Activated T-cell treated with anti-CD3 and anti-CD28 coated beads, Interleukin-2, amount 50 U/mL, for 1 hour (primary cell): Measurements from ENCODE around the gene HSD17B1.
A peak's percentile ranks its signal among the peaks of the same experiment; 100 is the strongest.
"Not testable (repeated sequence)": the region's sequence is repeated elsewhere in the genome, so short reads cannot be mapped to it uniquely, and the experiment has no call there.

Experiments used
- DNase-seq: peaks from one replicate; pipeline ENCODE4 v3.0.0-alpha.2; 2020

The HSD17B1 gene

DNA sequence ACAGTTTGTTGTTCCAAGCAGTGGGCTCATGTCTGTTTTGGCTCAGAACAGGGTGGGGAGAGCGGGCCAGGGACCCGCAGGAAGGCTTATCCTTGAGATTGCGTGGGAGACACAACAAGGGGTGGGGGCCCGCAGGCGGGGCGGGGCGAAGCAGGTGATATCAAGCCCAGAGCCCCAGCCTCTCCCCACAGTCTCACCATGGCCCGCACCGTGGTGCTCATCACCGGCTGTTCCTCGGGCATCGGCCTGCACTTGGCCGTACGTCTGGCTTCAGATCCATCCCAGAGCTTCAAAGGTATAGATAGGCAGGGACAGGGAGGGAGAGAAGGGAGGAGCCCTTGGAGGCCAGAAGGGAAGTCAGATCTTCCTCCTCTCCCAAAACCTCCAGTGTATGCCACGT is at the start of gene HSD17B1:
Gene HSD17B1, plus strand, starts transcription at position 188 of the 400 bp plus-strand sequence. Its CDS starts 11 bp downstream, at position 199.
- not testable (repeated sequence) for DNase-seq

GRCh38 chr17:42502926-42503325 is 49.8 kb upstream of the HSD17B1 start:
- DNase-seq: no peak

GRCh38 chr17:42507671-42508070 is 45.1 kb upstream of the HSD17B1 start:
- no peak for DNase-seq

DNA sequence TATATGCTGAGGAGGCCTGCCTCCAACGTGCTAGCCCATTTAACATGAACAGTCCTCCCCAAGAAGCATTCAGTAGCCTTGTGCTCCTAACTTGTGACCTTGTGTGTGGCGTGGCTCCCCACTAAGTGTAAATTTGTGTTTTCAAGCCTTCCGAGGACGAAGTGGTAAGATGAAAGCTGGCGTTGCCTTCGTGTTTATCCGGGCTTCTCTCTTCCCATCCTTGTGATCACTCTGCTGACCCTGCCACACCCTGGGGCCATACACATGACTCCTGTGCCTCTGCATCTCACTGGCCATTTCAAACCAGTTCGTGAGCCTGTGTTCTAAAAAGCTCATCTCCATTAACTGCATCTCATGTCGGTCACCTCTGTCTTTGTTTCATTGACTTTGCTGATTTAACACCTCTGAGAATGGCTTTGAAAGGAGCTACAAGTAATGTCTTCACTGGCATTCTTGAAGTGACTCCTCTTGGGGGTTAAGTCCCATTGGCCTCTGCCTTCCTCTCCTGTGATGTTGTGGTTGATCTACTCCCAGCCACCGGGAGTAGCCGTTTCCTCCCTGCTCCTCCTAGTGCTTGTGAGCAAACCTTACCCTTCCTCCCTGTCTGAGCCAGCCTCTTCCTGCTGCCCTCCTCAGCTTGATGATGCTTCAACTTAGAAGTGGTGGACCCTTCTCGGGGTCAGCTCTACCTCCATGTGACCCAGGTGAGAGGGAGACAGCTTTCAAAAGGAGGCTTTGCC is 44.1 kb upstream of the HSD17B1 start:
- no peak for DNase-seq

DNA sequence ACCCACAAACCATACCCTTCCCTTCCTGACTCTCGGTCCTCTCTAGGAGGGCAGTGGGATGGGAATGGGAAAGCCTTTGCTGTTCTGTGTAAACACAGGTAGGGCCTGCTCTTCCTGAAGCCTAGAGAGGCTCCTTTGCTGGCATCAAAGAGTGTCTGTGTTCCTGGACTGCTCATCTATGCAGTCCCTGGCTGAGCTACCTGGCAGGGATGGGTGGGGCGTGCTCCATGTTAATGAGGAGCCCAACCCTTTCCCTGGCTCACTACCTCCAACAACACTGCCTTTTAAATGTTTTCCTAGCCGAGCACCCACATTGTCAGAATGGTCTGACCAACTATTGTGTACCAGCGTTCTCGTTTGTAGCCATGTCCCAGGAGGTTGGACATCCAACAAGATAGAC is 43.3 kb upstream of the HSD17B1 start:
- DNase-seq: no peak

DNA sequence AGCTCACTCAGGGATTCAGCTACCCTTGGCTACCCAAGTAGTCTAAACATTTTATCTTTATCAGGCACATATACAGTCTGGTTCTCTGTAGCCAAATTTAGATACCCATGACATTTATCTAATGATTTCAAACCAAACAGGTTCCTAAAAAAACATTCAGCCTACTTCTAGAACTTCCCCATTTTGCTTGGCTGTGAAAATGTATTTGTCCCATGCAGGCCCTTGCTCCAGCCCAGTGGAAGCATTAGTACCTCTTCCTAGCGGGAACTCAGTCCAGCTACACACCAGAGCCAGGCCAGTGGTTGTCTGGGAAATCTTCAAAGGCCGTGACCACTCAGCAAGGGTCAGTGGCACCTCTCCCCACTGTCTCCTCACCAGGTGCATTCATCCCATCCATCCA is 42.9 kb upstream of the HSD17B1 start:
- no peak for DNase-seq

GRCh38 chr17:42512246-42512645 is 40.5 kb upstream of the HSD17B1 start:
- no peak for DNase-seq

GRCh38 chr17:42512733-42513251 is 39.9 kb upstream of the HSD17B1 start:
- DNase-seq: no peak

- DNase-seq: no peak
These were observed 39.0 kb upstream of the HSD17B1 start for GRCh38 chr17:42513686-42514085.

DNA sequence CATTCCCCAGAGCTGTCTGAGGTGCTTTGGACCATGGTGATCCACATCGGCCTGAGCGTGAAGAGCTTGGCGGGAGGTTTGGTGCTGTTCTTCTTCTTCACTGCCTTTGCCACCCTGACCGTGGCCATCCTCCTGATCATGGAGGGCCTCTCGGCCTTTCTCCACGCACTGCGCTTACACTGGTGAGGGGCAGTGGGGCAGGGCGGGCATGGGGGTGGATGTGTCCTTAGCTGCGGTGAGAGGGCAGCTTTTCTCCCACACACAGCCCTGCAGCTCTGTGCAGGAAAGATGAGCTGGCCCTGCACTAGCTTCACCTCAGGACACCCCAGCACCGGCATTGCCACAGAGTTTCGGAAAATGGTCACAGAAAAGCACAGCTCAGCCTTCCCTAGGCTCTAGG is 38.4 kb upstream of the HSD17B1 start:
- no peak for DNase-seq

DNA sequence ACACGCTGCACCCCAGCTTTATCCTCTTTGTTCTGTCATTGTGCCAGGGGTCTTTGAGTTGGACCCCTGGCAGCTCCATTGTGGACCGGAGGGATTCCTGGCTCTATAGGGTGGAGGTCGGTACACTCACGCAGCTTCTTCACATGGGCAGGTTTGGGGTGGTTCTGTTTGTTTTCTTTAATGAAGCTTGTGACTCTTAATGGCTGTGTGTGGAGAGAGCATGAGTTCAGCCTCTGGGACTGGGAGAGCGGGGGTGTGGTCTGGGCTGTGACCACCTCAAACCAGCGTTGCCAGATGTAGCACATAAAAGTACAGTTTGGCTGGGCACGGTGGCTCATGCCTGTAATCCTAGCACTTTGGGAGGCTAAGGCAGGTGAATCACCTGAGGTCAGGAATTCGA is 37.9 kb upstream of the HSD17B1 start:
- DNase-seq: no peak

GRCh38 chr17:42517516-42517915 is 35.2 kb upstream of the HSD17B1 start:
- DNase-seq: peak; percentile 86

- DNase-seq: no peak
These were observed 34.5 kb upstream of the HSD17B1 start for GRCh38 chr17:42518046-42518754.

DNA sequence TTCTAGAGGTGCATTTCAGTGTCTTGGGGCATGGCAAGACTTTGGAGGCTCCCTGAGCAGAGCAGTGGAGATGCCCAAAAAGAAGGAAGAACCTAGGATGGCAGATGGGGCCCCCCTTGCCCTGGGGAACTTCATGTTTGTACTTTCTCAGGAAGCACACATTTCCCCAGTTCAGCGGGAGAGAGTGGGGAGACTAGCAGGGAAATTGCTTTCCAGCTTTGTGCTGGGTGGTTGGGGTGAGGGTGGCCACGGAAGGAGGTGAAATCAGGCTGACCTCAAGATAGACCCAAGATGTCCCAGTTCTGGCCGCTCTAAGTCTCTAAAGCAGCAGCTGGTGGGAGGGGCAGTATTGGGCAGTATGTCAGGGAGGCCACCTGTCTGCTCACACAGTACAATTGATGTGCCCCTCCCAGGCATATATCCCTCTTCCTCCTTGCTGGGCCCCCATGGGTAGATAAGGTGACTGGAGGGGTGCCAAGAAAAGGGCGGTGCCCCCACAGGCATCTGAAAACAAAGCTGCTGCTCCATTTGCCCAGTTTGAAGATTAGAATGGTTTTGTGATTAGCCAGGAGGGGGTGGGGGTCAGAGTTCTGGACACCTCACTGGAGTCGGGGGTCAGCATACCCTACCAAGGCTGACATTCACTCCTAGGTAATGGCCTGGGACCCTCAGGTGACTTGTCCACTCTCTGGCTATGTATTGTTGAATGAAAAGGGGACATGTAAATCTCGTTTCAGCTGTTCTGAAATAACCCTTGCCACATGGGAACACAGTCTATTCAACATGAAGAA is 33.8 kb upstream of the HSD17B1 start:
- no peak for DNase-seq

DNA sequence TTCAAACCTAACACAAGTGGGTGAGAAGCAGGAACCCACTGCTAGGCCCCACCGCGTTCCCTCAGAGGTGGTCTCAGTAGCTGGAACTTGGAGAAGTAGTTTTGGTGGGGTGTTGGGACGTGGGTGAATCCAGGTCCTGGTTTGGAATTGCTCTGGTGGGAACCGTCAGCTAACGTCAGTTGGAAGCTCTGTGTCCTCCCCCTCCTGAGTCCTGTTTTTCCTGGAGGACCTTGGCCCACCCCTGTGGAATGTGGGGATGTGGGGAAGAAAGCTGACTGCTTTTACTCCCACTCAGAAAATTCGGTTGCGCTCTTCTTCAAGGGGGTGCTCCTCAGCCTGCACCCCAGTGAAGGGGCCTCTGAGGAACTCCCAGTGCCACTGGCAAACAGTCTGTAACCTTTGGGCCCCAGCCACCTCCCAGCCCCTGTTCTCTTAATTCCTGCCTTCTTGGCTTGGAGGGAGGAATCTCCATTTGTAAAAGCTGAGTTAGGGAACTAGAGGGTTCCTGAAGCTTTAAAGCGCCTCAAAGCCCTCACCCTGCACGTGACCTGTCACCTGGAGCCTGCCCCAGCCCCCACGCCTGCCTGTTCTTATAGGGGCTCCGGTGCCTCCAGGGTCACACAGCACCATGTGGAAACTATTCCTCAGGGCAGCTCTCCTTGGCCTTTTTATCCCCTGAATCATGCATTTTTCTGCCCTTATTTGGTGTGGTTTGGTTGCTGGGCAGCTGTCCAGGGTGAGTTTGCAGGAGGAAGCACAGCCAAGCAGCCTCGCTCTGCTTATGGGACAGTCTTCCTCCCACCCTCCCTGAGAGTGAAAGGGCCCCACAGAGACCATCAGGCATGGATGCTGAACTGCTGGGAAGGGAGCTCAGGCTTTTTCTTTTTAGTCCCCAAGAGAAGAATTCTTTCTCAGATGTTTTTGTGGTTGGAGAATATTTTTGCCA is 32.9 kb upstream of the HSD17B1 start:
- no peak for DNase-seq

DNA sequence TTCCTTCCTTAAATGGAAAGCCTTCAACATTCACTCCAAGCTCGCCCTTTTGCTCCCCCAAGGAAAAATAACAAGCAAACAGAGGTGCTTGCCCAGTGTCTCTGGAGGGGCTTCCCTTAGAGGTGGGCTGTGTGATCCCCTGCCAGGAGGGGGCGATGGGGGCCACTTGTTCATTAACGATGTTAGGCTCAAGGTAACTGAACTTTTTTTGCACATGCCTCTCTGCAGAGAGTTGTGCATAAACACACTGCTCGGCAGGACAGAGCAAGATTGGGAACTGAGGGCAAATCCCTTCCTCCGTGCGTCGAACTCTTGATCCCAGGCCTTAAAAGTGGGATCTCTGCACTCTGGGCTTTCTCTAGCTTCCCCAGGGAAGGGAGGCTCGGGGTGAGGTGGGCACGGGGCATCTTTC is 32.2 kb upstream of the HSD17B1 start:
- peak; percentile 36 for DNase-seq

- no peak for DNase-seq
These were observed 31.7 kb upstream of the HSD17B1 start for GRCh38 chr17:42521036-42521435.

- no peak for DNase-seq
These were observed 31.0 kb upstream of the HSD17B1 start for GRCh38 chr17:42521666-42522262.

- DNase-seq: no peak
These were observed 30.4 kb upstream of the HSD17B1 start for GRCh38 chr17:42522263-42522790.

DNA sequence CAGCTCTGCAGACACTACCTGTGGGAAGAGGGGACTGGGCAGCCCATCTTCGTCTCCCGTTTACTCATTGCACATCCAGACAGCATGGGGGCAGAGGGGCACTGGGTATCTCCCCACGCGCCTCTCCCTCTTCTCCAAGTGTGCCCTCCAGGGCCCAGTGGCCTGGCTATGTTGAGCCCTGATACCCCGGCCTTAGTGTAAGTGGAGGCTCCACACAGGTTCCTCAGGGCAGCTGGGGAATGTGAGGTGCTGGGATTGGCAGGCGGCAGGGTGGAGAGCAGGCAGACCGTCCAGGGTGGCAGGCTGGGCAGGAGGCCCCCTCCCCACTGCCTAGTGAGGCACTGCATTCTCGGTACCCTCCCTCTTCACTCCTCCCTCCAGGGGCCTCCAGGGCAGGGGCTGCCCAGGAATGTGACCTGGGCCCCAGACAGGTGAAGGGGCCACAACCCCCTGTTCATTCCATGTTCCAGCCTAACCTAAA is 29.9 kb upstream of the HSD17B1 start:
- DNase-seq: no peak

GRCh38 chr17:42525221-42525620 is 27.5 kb upstream of the HSD17B1 start:
- no peak for DNase-seq
